Neural crest cell (in vitro differentiated cells): ENCODE data around the gene ARMC9. TPM values are rescaled to one million over a fixed set of nuclear protein-coding genes. Genes with fewer than 3 reads are reported as not detected.

Source experiments
- DNase-seq: peaks from one replicate; pipeline ENCODE4 v3.0.0; 2021; ENCODE audit warnings: low read depth, mixed read lengths, low spot score
- H3K27ac Mint-ChIP-seq: one replicate; pipeline ENCODE4 v1.8.0; 2021; ENCODE audit warnings: mild to moderate bottlenecking, mixed read lengths; ENCODE audit not compliant: unreplicated experiment
- H3K27me3 Mint-ChIP-seq: 2 replicates; pipeline ENCODE4 v1.8.0; 2021; ENCODE audit warnings: low read depth, mild to moderate bottlenecking, mixed read lengths
- H3K36me3 Mint-ChIP-seq: 2 replicates; pipeline ENCODE4 v1.8.0; 2021; ENCODE audit warnings: low read depth, mild to moderate bottlenecking, mixed read lengths
- H3K4me1 Mint-ChIP-seq: 2 replicates; pipeline ENCODE4 v1.8.0; 2021; ENCODE audit warnings: mixed read lengths
- H3K4me3 Mint-ChIP-seq: one replicate; pipeline ENCODE4 v1.8.0; 2021; ENCODE audit warnings: mild to moderate bottlenecking, mixed read lengths
- H3K9me3 Mint-ChIP-seq: 2 replicates; pipeline ENCODE4 v1.8.0; 2021; ENCODE audit warnings: mixed read lengths
- CTCF ChIP-seq: fragments of 200-600 bp; sonication (generic); conservative IDR thresholded peaks from 2 replicates; pipeline ENCODE4 v1.5.0; 2021; ENCODE audit warnings: antibody characterized with exemption, mild to moderate bottlenecking
- total RNA-seq: library from RNA; stranded (reverse); gene quantifications from 2 replicates; pipeline ENCODE4 v1.2.1, GENCODE V29; 2021

Gene ARMC9
- total RNA-seq, 1 donor from 2014 or later, result 35.0 TPM

- Mint-ChIP-seq H3K27me3 (no peaks in the 10 kb centered on the region), H3K36me3 (peaks cover 8% of the 10 kb centered on the region), H3K9me3 (no peaks in the 10 kb centered on the region), H3K27ac (peak overlapping the region; percentile 78), H3K4me3 (no peak overlapping the region), H3K4me1 (peaks cover 7% of the 10 kb centered on the region)
- DNase-seq, result no peak
- TF ChIP-seq CTCF, result no peak
Measured at GRCh38 chr2:231161877-231162329, 36.5 kb upstream of the ARMC9 start.

DNA sequence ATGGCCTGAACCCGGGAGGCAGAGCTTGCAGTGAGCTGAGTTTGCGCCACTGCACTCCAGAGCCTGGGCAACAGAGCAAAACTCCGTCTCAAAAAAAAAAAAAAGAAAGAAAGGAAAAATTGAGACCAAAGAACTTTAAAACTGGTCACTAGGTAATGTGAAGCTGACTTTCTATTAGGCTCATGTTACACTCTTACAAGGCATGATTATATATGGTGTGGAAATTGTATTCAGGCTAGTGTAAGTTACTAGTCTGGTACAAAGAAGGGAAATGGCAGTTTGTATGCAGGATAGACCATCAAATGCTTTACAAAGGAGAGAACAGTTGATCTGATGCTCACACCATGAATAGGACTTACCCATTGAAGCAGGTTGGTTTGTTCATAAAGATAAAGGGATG is 35.4 kb upstream of the ARMC9 start:
- peaks cover 7% of the 10 kb centered on the region for H3K4me1 Mint-ChIP-seq
- no peak overlapping the region for H3K4me3 Mint-ChIP-seq

DNA sequence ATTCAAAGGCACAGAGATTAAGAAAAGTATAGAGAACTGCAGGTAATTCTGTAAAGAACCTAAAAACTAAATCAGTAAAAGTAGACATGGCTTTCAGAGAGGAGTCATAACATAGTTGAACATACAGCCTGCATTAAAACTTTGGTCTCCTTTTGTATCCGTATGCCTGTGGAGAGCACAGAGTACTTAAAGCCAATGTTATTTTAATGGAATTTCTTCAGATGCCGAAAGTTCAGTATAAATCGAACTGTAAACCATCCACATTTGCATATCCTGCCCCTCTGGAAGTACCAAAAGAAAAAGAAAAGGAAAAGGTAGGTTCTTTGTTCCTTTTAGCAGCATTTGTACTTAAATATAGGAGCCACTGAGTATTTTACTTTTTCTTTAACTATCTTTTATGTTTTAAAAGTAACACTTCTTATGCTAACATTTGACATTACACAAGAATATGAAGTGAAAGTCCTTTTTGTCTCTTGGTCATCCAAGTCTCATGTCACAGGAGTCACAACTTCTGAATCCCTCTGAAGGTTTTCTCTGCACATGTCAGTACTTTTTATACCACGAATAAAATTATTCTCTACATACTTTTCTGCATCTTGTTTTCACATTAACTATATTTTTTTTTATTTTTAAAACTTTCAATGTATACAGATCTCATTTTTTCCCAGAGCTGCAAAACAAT is 34.9 kb upstream of the ARMC9 start:
- H3K27ac Mint-ChIP-seq, result no peak overlapping the region
- TF ChIP-seq CTCF, result no peak
- no peaks in the 10 kb centered on the region for H3K9me3 Mint-ChIP-seq
- DNase-seq, result no peak
- H3K27me3 Mint-ChIP-seq, result no peaks in the 10 kb centered on the region
- H3K4me1 Mint-ChIP-seq, result peaks cover 7% of the 10 kb centered on the region
- peaks cover 19% of the 10 kb centered on the region for H3K36me3 Mint-ChIP-seq
- no peak overlapping the region for H3K4me3 Mint-ChIP-seq

More for the DNA sequence above, 35.4 kb upstream of the ARMC9 start:
- no peaks in the 10 kb centered on the region for H3K9me3 Mint-ChIP-seq
- DNase-seq, result no peak
- H3K27me3 Mint-ChIP-seq, result no peaks in the 10 kb centered on the region
- peaks cover 16% of the 10 kb centered on the region for H3K36me3 Mint-ChIP-seq
- TF ChIP-seq CTCF, result no peak
- H3K27ac Mint-ChIP-seq, result no peak overlapping the region

DNA sequence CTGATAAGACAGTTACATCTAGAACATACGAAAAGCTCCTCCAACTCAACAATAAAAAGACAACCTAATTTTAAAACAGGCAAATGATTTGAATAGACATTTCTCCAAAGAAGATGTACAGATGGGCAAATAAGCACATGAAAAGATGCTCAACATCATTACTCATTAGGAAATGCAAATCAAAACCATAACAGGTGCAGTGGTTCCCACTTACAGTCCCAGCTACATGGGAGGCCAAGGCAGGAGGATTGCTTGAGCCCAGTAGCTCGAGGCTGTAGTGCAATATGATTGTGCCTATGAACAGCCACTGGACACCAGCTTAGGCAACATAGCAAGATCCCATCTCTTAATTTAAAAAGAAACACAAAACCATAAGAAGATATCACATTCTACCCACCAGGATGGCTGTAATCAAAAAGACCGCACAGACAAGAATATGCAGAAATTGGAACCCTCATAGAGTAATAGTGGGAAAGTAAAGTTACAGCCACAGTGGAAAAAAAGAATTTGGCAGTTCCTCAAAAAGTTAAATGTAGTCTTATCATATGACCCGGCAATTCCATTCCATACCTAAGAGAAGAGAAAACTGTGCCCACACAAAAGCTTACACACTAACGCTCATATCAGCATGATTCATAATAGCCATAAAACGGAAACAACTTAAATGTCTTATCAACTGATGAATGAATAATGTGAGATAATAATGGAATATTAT is 30.5 kb upstream of the ARMC9 start:
- no peak for DNase-seq
- Mint-ChIP-seq H3K36me3 (peaks cover 24% of the 10 kb centered on the region), H3K27ac (no peak overlapping the region), H3K27me3 (no peaks in the 10 kb centered on the region), H3K9me3 (no peaks in the 10 kb centered on the region), H3K4me3 (no peak overlapping the region), H3K4me1 (peaks cover 5% of the 10 kb centered on the region)
- no peak for TF ChIP-seq CTCF

DNA sequence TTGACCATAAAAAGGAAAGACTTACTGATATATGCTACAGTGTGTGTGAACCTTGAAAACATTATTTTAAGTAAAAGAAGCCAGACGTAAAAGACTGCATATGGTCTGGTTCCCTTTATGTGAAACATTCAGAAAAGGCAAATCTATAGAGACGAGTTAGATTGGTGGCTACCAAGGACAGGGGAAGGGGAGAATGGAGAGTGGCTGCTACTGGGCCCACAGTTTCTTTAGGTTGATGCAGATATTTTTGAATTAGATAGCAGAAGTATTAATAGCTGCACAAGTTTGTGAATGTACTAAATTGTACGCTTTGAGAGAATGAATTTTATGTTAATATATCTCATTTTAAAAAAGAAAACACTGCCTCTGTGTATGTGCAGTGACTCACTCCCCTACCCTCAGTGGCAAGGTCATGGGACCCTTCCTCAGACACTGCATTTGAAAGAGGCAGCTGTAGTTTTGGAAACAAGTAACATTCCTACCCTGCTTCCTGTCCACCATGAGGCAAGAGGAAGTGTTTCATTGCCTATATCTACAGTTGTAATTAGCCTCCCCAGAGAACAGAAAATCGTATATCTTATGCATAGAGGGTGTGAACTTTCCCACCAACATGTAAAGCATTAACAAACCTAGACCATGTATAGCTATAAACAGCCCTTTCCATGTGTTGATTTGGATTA is 29.8 kb upstream of the ARMC9 start:
- Mint-ChIP-seq H3K9me3 (no peaks in the 10 kb centered on the region), H3K27ac (no peak overlapping the region), H3K27me3 (no peaks in the 10 kb centered on the region), H3K4me1 (peaks cover 5% of the 10 kb centered on the region), H3K4me3 (no peak overlapping the region), H3K36me3 (peaks cover 24% of the 10 kb centered on the region)
- no peak for DNase-seq
- no peak for TF ChIP-seq CTCF
